ENCODE data around the gene MLLT10.

DNA sequence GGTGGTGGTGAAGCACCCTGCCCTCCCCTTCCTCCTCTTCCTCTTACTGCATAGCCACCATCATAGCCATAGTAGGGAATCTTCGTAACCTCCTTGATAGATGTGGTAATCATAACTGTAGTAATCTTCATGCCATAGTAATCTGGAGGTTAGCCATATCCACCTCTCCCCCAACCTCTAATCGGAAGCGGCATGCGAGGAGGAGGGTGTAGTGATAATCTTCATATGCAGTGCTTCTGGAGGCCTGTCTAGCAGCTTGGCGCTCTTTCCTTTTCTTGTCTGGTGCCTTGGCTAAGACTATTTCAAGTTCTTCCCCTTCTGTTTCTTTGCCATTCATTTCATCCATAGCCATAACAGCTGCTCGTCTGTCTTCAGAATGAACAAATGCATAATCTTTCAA lies 90.9 kb downstream of the MLLT10 start:
- TF ChIP-seq, protein P1, sequence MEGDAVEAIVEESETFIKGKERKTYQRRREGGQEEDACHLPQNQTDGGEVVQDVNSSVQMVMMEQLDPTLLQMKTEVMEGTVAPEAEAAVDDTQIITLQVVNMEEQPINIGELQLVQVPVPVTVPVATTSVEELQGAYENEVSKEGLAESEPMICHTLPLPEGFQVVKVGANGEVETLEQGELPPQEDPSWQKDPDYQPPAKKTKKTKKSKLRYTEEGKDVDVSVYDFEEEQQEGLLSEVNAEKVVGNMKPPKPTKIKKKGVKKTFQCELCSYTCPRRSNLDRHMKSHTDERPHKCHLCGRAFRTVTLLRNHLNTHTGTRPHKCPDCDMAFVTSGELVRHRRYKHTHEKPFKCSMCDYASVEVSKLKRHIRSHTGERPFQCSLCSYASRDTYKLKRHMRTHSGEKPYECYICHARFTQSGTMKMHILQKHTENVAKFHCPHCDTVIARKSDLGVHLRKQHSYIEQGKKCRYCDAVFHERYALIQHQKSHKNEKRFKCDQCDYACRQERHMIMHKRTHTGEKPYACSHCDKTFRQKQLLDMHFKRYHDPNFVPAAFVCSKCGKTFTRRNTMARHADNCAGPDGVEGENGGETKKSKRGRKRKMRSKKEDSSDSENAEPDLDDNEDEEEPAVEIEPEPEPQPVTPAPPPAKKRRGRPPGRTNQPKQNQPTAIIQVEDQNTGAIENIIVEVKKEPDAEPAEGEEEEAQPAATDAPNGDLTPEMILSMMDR (IDR thresholded peaks at IDR 0.05): no peak
- TF ChIP-seq POLR2A (IDR thresholded peaks at IDR 0.05): no peak

All from right lobe of liver (tissue), 4 donors.